Measurements from ENCODE around the gene SLCO1A2. TPM values are rescaled to one million over a fixed set of nuclear protein-coding genes. Genes with fewer than 3 reads are reported as not detected.

The SLCO1A2 gene
- total and polyA plus RNA-seq, 2 of the 4 experiments (the other 2 are of a cell fraction), result not detected

DNA sequence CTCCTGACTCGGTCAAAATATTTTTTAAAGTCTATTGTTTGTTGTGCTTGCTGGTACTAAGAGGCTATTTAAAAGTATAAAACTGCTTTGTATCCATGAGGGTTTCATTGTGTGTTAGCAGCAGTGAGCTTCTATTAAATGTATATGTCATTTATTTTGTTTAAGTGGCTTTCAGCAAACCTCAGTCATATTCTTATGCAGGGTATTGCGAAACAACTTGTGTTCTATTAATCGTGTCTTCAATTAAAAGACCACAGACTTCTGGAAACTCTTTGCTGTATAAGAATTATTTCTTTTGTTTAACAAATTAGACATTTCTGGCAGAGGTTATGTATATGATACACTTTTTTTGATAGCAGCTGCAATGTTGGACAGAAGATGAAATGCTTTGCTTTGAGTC, 44.5 kb upstream of the SLCO1A2 start:
- Histone ChIP-seq H3K4me1 (ENCODE audit: control insufficient read depth, insufficient read depth, low read length) (no peaks in the 10 kb centered on the region), H2AK5ac (ENCODE audit: low read depth, low read length) (no peak overlapping the region), H3K27me3 (ENCODE audit: control insufficient read depth, insufficient read depth, low read length) (no peaks in the 10 kb centered on the region), H3K9me3 (ENCODE audit: control insufficient read depth, insufficient read depth, low read length) (no peaks in the 10 kb centered on the region), H3K36me3 (ENCODE audit: control insufficient read depth, insufficient read depth, low read length) (no peaks in the 10 kb centered on the region), H4K5ac (ENCODE audit: low read depth, low read length) (no peak overlapping the region), H3K27ac (ENCODE audit: insufficient read depth, low read length) (no peak overlapping the region), H4K91ac (ENCODE audit: insufficient read depth, low read depth, low read length) (no peak overlapping the region), H2BK5ac (ENCODE audit: low read depth, low read length, poor library complexity, severe bottlenecking) (no peak overlapping the region), H2BK20ac (ENCODE audit: low read depth, low read length) (no peak overlapping the region), H4K20me1 (ENCODE audit: insufficient read depth, low read length) (no peaks in the 10 kb centered on the region), H3K9me1 (ENCODE audit: insufficient read depth, low read length) (no peaks in the 10 kb centered on the region), H2BK15ac (ENCODE audit: low read depth, low read length) (no peak overlapping the region), H3K79me1 (ENCODE audit: low read depth in 1 of 2, low read length in 2 of 2) (no peaks in the 10 kb centered on the region), H4K8ac (ENCODE audit: low read depth in 2 of 2, low read length in 2 of 2) (no peak overlapping the region), H3K14ac (replicated peaks; ENCODE audit: low read depth, low read length) (no peak overlapping the region), H3K4me3 (ENCODE audit: insufficient read depth, low read depth, low read length) (no peak overlapping the region), H3K23ac (ENCODE audit: low read depth, low read length) (no peak overlapping the region), H2BK120ac (ENCODE audit: low read depth, low read length) (no peak overlapping the region), H2AFZ (replicated peaks; ENCODE audit: low read length, poor library complexity) (no peak overlapping the region), H3K9ac (ENCODE audit: low read depth, low read length) (no peak overlapping the region), H3K4ac (ENCODE audit: low read depth, low read length) (no peak overlapping the region), H2AK9ac (replicated peaks; ENCODE audit: low read depth, low read length, poor library complexity) (no peak overlapping the region), H3K18ac (ENCODE audit: low read depth, low read length) (no peak overlapping the region), H3K56ac (ENCODE audit: extremely low read depth, insufficient read depth, low read length) (no peak overlapping the region), H3K4me2 (ENCODE audit: low read depth, low read length) (no peak overlapping the region)
- no CpG with 5 or more reads among the region's 3 CpGs for WGBS, 2 experiments (ENCODE audit: extremely low coverage in 2 of 2, insufficient read length in 1 of 2)
- intact Hi-C loops (cut with micrococcal nuclease), result no loop called here
- CTCF ChIA-PET, result no interaction called here
- POLR2A ChIA-PET (ENCODE audit: unreplicated experiment), result no interaction called here
- no TSS peak for BruUV-seq (replicated peaks)
- in situ Hi-C loops (cut with MboI; ENCODE audit: low sequenced_read_pairs), result no loop called here
- DNase-seq (no peak), ATAC-seq (ENCODE audit: low read depth) (no peak)
- dilution Hi-C loops (cut with HindIII; ENCODE audit: low sequenced_read_pairs, unreplicated experiment), result no loop called here
- TF ChIP-seq CEBPB (IDR thresholded peaks at IDR 0.05; ENCODE audit: low read depth, low read length) (peak; percentile 85), ELK1 (IDR thresholded peaks at IDR 0.05; ENCODE audit: borderline replicate concordance, low read depth, low read length) (no peak)
